Mesenchymal stem cell (in vitro differentiated cells and primary cell): ENCODE results near the gene TBC1D22A.

Experiments
- DNase-seq: peaks from one replicate; pipeline ENCODE4 v3.0.0-alpha.2; 2013
- H2AFZ ChIP-seq: one replicate; pipeline ENCODE4 v1.6.1; 2013; ENCODE audit warnings: low read depth, mild to moderate bottlenecking, control low read depth, inconsistent platforms, low read length, moderate library complexity
- H2AK5ac ChIP-seq: 2 replicates; pipeline ENCODE4 v1.6.1; 2013; ENCODE audit warnings: low read length, moderate library complexity, mild to moderate bottlenecking, inconsistent platforms; ENCODE audit not compliant: severe bottlenecking
- H2BK120ac ChIP-seq: one replicate; pipeline ENCODE4 v1.6.1; 2013; ENCODE audit warnings: low read depth, mild to moderate bottlenecking, inconsistent platforms, low read length, moderate library complexity
- H2BK12ac ChIP-seq, 2 experiments: one replicate each; pipeline ENCODE4 v1.6.1; 2013; ENCODE audit warnings: inconsistent platforms in 2 of 2, low read length in 2 of 2, mild to moderate bottlenecking in 2 of 2, moderate library complexity in 2 of 2, control low read depth in 1 of 2
- H2BK15ac ChIP-seq: one replicate; pipeline ENCODE4 v1.6.1; 2013; ENCODE audit warnings: mild to moderate bottlenecking, low read depth, inconsistent platforms; ENCODE audit not compliant: poor library complexity, severe bottlenecking
- H2BK5ac ChIP-seq: 2 replicates; pipeline ENCODE4 v1.6.1; 2013; ENCODE audit warnings: low read depth, mild to moderate bottlenecking, low read length, control low read depth, inconsistent platforms; ENCODE audit not compliant: poor library complexity, severe bottlenecking
- H3K14ac ChIP-seq, 2 experiments: one replicate each; pipeline ENCODE4 v1.6.1; 2013; ENCODE audit warnings: inconsistent platforms in 2 of 2, low read length in 2 of 2, control low read depth in 1 of 2, mild to moderate bottlenecking in 1 of 2, moderate library complexity in 1 of 2
- H3K18ac ChIP-seq, 2 experiments: one replicate each; pipeline ENCODE4 v1.6.1; 2013; ENCODE audit warnings: inconsistent platforms in 2 of 2, low read length in 2 of 2, control low read depth in 1 of 2, low read depth in 1 of 2, mild to moderate bottlenecking in 1 of 2
- H3K23ac ChIP-seq, 2 experiments: one replicate each; pipeline ENCODE4 v1.6.1; 2013; ENCODE audit warnings: inconsistent platforms in 2 of 2, low read length in 2 of 2, mild to moderate bottlenecking in 2 of 2, moderate library complexity in 2 of 2, control low read depth in 1 of 2
- H3K27ac ChIP-seq: 2 replicates; pipeline ENCODE4 v1.5.1; 2013; ENCODE audit warnings: mild to moderate bottlenecking, moderate library complexity, low read length, control low read depth, inconsistent platforms; ENCODE audit not compliant: poor library complexity, severe bottlenecking
- H3K27me3 ChIP-seq, 2 experiments: 2 replicates each; pipeline versions ENCODE4 v1.6.1 to v1.7.0; 2013; ENCODE audit warnings: low read length in 2 of 2, mild to moderate bottlenecking in 2 of 2, moderate library complexity in 2 of 2, control low read depth in 1 of 2, inconsistent platforms in 1 of 2; ENCODE audit not compliant: control insufficient read depth in 1 of 2, insufficient read depth in 1 of 2
- H3K36me3 ChIP-seq, 2 experiments: 2 replicates each; pipeline versions ENCODE4 v1.6.1 to v1.7.0; 2013; ENCODE audit warnings: low read length in 2 of 2, control low read depth in 1 of 2, inconsistent platforms in 1 of 2, low read depth in 1 of 2, mild to moderate bottlenecking in 1 of 2; ENCODE audit not compliant: insufficient read depth in 2 of 2, control insufficient read depth in 1 of 2
- H3K4ac ChIP-seq, 2 experiments: one replicate each; pipeline ENCODE4 v1.6.1; 2013; ENCODE audit warnings: inconsistent platforms in 2 of 2, low read length in 2 of 2, mild to moderate bottlenecking in 2 of 2, moderate library complexity in 2 of 2, control low read depth in 1 of 2, low read depth in 1 of 2
- H3K4me1 ChIP-seq: 2 replicates; pipeline ENCODE4 v1.6.1; 2013; ENCODE audit warnings: low read depth, low read length, control low read depth; ENCODE audit not compliant: control insufficient read depth, insufficient read depth
- H3K4me2 ChIP-seq: 2 replicates; pipeline ENCODE4 v1.6.1; 2013; ENCODE audit warnings: low read length, mild to moderate bottlenecking, inconsistent platforms; ENCODE audit not compliant: poor library complexity, severe bottlenecking
- H3K4me3 ChIP-seq, 2 experiments: 2 replicates each; pipeline versions ENCODE4 v1.5.1 to v1.7.0; 2013; ENCODE audit warnings: low read length in 2 of 2, mild to moderate bottlenecking in 2 of 2, control low read depth in 1 of 2, low read depth in 1 of 2; ENCODE audit not compliant: insufficient read depth in 1 of 2
- H3K79me1 ChIP-seq: replicated peaks from 2 replicates; pipeline ENCODE4 v1.6.1; 2013; ENCODE audit warnings: mild to moderate bottlenecking, control low read depth, low read length, inconsistent platforms; ENCODE audit not compliant: poor library complexity, severe bottlenecking
- H3K9ac ChIP-seq: 2 replicates; pipeline ENCODE4 v1.7.0; 2013; ENCODE audit warnings: mild to moderate bottlenecking, low read length, moderate library complexity
- H3K9me3 ChIP-seq: 2 replicates; pipeline ENCODE4 v1.7.0; 2013; ENCODE audit warnings: mild to moderate bottlenecking, low read length; ENCODE audit not compliant: control insufficient read depth
- H4K8ac ChIP-seq: one replicate; pipeline ENCODE4 v1.6.1; 2013; ENCODE audit warnings: inconsistent platforms, mild to moderate bottlenecking, low read length, moderate library complexity
- H4K91ac ChIP-seq: one replicate; pipeline ENCODE4 v1.6.1; 2013; ENCODE audit warnings: mild to moderate bottlenecking, low read length, inconsistent platforms
- WGBS: methylation state at CpG from one replicate; pipeline ENCODE4 v1.1.7; 2013; ENCODE audit warnings: mixed read lengths; 5-methylcytosine and 5-hydroxymethylcytosine counted together

TBC1D22A gene

GRCh38 chr22:47015589-47016178, 253.2 kb downstream of the TBC1D22A start:
- no peak overlapping the region for H3K4me2 ChIP-seq
- no peak overlapping the region for H2BK120ac ChIP-seq
- peaks cover 7% of the 10 kb centered on the region for H3K4me1 ChIP-seq
- no peaks in the 10 kb centered on the region for H3K9me3 ChIP-seq
- WGBS: 95% methylated on average over 16 of the region's 16 CpGs
- no peak overlapping the region for H3K27ac ChIP-seq
- no peak overlapping the region for H3K18ac ChIP-seq
- H3K36me3 ChIP-seq: peaks cover 0 to 29% of the 10 kb centered on the region in 2 experiments
- H2AK5ac ChIP-seq: no peak overlapping the region
- no peak overlapping the region for H4K91ac ChIP-seq
- DNase-seq: no peak
- H2BK12ac ChIP-seq: no peak overlapping the region
- H4K8ac ChIP-seq: no peak overlapping the region
- H2BK15ac ChIP-seq: no peak overlapping the region
- no peak overlapping the region for H3K23ac ChIP-seq
- H3K79me1 ChIP-seq: peaks cover 51% of the 10 kb centered on the region
- no peak overlapping the region for H2AFZ ChIP-seq
- H3K4ac ChIP-seq: no peak overlapping the region
- H3K14ac ChIP-seq: no peak overlapping the region
- no peak overlapping the region for H2BK5ac ChIP-seq
- no peaks in the 10 kb centered on the region for H3K27me3 ChIP-seq
- no peak overlapping the region for H3K4me3 ChIP-seq
- no peak overlapping the region for H3K9ac ChIP-seq

DNA sequence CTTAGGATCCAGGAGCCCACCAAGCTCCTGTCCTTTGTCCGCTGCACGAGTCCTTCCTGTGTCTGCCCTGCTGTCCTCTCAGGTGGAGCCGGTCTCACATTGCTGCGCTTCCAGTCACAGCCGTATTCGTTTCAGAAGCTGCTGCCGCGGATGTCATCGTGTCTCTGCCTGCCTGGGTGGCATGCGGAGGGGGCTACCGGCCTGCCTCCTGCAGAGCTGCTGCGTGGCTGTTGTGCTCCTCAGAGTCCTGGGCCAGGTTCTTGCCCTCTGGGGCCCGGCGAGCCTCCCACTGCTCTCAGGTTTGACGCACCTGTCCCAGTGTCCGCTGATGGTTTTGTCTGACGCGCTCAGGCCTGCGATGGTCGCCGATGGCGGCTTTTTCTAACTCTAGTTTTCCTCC, 254.2 kb downstream of the TBC1D22A start:
- Histone ChIP-seq H3K4me3 (no peak overlapping the region), H3K9me3 (no peaks in the 10 kb centered on the region), H2AK5ac (no peak overlapping the region), H3K79me1 (peaks cover 48% of the 10 kb centered on the region), H4K91ac (no peak overlapping the region), H2BK120ac (no peak overlapping the region), H3K23ac (no peak overlapping the region), H3K4me1 (peaks cover 7% of the 10 kb centered on the region), H3K9ac (no peak overlapping the region), H3K18ac (no peak overlapping the region), H2BK15ac (no peak overlapping the region), H3K36me3 (peaks cover 0 to 29% of the 10 kb centered on the region in 2 experiments), H3K4me2 (no peak overlapping the region), H2AFZ (no peak overlapping the region), H4K8ac (no peak overlapping the region), H2BK12ac (no peak overlapping the region), H3K14ac (no peak overlapping the region), H2BK5ac (no peak overlapping the region), H3K27me3 (no peaks in the 10 kb centered on the region), H3K4ac (no peak overlapping the region), H3K27ac (no peak overlapping the region)
- WGBS: 99% methylated on average over 19 of the region's 22 CpGs
- DNase-seq: no peak

- H4K8ac ChIP-seq: no peak overlapping the region
- no peak overlapping the region for H3K14ac ChIP-seq
- H3K4me1 ChIP-seq: peaks cover 11% of the 10 kb centered on the region
- H3K4ac ChIP-seq: no peak overlapping the region
- H4K91ac ChIP-seq: no peak overlapping the region
- no peak overlapping the region for H2BK12ac ChIP-seq
- no peak overlapping the region for H2BK5ac ChIP-seq
- no peak overlapping the region for H2AFZ ChIP-seq
- H3K79me1 ChIP-seq: peaks cover 45% of the 10 kb centered on the region
- no peak overlapping the region for H2BK15ac ChIP-seq
- H3K4me3 ChIP-seq: no peak overlapping the region
- no peak overlapping the region for H3K27ac ChIP-seq
- 94% methylated on average over 13 of the region's 13 CpGs for WGBS
- no peaks in the 10 kb centered on the region for H3K27me3 ChIP-seq
- no peaks in the 10 kb centered on the region for H3K9me3 ChIP-seq
- no peak overlapping the region for H3K18ac ChIP-seq
- H2BK120ac ChIP-seq: no peak overlapping the region
- peaks cover 0 to 29% of the 10 kb centered on the region in 2 experiments for H3K36me3 ChIP-seq
- no peak overlapping the region for H3K9ac ChIP-seq
- DNase-seq: no peak
- no peak overlapping the region for H3K4me2 ChIP-seq
- H3K23ac ChIP-seq: no peak overlapping the region
- no peak overlapping the region for H2AK5ac ChIP-seq
Measured at GRCh38 chr22:47017245-47017644, 254.8 kb downstream of the TBC1D22A start.

DNA sequence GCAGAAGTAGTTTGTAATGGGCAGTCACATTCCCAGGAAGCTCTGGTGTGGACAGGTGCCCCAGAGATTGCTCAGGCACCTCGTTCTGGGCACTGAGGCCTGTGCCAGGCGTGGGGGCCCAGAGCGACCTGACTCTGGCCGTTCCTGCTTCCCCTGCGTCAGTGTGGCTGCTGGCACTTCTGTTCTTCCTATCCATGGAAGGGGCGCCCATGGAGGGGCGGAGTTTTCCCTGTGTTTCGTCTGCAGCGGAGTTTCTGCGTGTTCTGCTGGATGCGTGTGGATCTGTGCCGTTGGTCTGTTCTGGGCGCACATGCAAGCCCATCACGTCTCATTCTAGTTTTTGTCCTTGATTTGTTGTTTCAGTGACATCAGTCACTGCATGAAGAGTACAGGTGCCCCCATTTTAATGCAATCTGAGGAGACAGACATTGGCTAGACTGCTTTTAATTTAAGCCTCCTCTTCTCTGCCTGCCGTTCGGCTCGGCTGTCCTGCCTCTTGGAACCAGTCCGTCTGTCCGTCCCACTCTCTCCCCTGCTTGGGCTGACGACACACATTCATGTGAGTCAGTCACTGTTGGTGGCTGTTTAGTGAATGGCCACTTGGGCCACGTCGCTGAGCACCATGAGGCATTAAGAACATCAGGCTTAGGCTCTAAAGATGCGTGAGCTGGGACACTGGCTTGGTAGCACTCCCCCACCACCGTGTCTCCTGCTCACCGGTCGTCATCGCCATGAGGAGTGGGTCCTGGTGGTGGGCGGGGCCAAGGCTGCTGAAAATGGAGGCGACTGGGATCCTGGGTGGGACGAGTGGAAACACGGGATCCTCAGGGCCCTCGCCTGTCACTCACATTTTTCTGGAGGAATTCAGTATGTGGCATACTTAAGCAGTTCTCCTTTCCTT, 255.8 kb downstream of the TBC1D22A start:
- DNase-seq: no peak
- H2BK120ac ChIP-seq: no peak overlapping the region
- no peak overlapping the region for H2AFZ ChIP-seq
- peaks cover 8% of the 10 kb centered on the region for H3K4me1 ChIP-seq
- no peak overlapping the region for H2BK12ac ChIP-seq
- no peak overlapping the region for H4K8ac ChIP-seq
- no peak overlapping the region for H3K23ac ChIP-seq
- no peak overlapping the region for H3K4me3 ChIP-seq
- no peak overlapping the region for H2BK5ac ChIP-seq
- H3K9ac ChIP-seq: no peak overlapping the region
- no peak overlapping the region for H2BK15ac ChIP-seq
- 97% methylated on average over 32 of the region's 32 CpGs for WGBS
- H3K9me3 ChIP-seq: no peaks in the 10 kb centered on the region
- no peak overlapping the region for H3K4me2 ChIP-seq
- H4K91ac ChIP-seq: no peak overlapping the region
- H3K4ac ChIP-seq: no peak overlapping the region
- no peak overlapping the region for H3K14ac ChIP-seq
- peaks cover 0 to 29% of the 10 kb centered on the region in 2 experiments for H3K36me3 ChIP-seq
- peaks cover 44% of the 10 kb centered on the region for H3K79me1 ChIP-seq
- no peak overlapping the region for H3K18ac ChIP-seq
- H3K27me3 ChIP-seq: no peaks in the 10 kb centered on the region
- no peak overlapping the region for H3K27ac ChIP-seq
- no peak overlapping the region for H2AK5ac ChIP-seq
